GM21447 (cell line): ENCODE data around the gene OR52M1.

ENCODE experiments used
- ATAC-seq: cut with Tn5 transposase; IDR thresholded peaks from one replicate; pipeline ENCODE4 v1.9.1; 2021; ENCODE audit not compliant: unreplicated experiment

OR52M1 gene

GRCh38 chr11:4565371-4565770, 20.4 kb downstream of the OR52M1 start:
- ATAC-seq, result no peak

DNA sequence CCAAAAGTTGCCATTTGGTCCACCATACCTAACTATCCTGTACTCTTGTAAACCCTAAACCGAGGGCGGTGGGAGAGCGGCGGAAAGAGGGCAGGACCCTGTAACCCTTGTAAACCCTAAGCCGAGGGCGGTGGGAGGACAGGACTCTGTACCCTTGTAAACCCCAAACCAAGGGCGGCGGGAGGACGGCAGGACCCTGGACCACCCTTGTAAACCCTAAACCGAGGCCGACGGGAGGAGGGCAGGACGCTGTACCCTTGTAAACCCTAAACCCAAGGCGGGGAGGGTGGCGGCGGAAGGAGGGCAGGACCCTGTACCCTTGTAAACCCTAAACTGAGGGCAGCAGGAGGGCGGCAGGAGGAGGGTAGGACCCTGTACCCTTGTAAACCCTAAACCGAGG, 24.1 kb downstream of the OR52M1 start:
- ATAC-seq, result no peak

GRCh38 chr11:4576880-4577279, 31.9 kb downstream of the OR52M1 start:
- ATAC-seq, result no peak

GRCh38 chr11:4577761-4578160, 32.8 kb downstream of the OR52M1 start:
- no peak for ATAC-seq

GRCh38 chr11:4578624-4579023, 33.6 kb downstream of the OR52M1 start:
- no peak for ATAC-seq

- no peak for ATAC-seq
These were observed 35.1 kb downstream of the OR52M1 start for GRCh38 chr11:4580124-4580523.

- ATAC-seq, result no peak
These were observed 36.5 kb downstream of the OR52M1 start, which contains the start of gene OR52I2 for GRCh38 chr11:4581443-4581842. TSS of gene OR52I2 (plus strand) at chr11:4581743.

GRCh38 chr11:4589017-4589416, 44.0 kb downstream of the OR52M1 start:
- ATAC-seq, result no peak

DNA sequence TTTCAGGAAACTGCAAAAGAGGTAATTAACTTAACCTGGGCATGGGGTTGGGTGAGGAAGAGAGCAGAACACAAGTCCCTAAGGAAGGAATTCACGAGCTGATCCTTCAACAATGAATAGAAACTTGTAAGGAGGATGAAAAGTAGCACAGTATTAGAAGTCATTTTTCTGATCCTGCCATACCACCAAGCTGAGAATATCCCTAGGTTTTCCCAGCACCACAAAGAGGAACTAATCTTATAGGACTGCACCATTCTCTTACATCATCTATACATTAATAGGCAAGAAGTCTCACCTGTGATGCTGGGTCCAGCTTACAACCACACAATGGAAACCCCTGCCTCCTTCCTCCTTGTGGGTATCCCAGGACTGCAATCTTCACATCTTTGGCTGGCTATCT, 48.7 kb downstream of the OR52M1 start, which contains the start of gene OR52I1:
OR52I1 (plus strand) TSS at position 301 of the 400 bp plus-strand sequence; CDS start at position 301, 0 bp downstream.
- ATAC-seq, result no peak
